ENCODE data around the gene CADPS2.

Gene CADPS2

DNA sequence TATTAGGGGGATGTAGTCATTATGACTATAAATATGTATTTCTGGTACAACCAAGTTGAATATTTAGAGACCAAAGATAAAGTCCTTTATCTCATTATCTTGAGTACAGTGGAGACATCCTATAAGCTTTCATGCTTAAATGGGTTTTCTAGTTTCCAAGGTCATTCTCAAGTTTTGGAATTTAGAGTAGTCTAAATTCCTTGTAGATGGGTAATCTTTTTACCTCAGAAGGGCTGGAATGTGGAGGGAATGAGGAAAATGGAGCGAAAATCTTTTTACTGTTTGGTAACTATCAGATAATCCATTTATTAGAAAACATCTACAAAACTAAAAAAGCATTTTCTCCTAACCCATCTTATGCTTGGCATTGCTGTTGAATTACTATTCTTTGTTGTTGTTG, 368.7 kb downstream of the CADPS2 start:
- no peak for DNase-seq

DNA sequence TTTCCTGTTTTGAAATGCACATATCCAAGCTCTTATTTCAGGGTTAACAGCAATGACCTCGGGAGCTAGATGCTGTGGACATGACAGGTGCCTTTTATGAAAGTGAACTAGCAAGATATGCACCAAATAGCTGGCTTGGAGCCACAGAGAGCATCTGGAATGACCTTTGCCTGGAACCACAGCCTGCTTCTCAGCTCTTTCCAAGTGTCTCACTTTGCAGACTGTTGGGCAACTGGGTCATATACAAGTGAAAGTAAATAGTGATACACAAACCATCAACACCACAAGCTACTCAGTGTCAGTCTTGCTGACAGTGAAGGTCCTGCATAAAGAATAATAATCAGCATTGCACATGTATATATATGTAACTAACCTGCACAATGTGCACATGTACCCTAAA, 370.9 kb downstream of the CADPS2 start:
- DNase-seq: no peak

- no peak for DNase-seq
Measured at GRCh38 chr7:122511268-122511667, 375.0 kb downstream of the CADPS2 start.

DNA sequence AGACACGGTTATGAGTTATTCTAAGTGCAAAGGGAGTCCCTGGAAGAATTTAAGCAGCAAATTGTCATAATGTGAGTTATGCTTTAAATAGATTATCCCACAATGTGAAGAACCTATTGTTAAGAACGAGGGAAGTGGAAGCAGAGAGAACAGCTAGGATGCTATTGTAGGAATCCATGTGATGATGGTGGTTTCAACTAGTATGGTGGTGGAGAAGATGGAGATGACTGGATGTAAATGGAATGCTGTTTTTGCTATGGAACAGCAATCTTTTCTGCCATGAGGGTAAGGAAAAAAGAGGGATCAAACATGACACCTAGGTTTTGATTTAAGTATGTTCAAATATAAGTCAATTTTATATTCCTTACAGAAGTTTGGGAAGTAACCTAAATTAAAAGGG, 378.7 kb downstream of the CADPS2 start:
- no peak for DNase-seq

- no peak for DNase-seq
Measured at GRCh38 chr7:122492007-122492406, 394.3 kb downstream of the CADPS2 start.

- DNase-seq: no peak
Measured at GRCh38 chr7:122488241-122488640, 398.0 kb downstream of the CADPS2 start.

DNA sequence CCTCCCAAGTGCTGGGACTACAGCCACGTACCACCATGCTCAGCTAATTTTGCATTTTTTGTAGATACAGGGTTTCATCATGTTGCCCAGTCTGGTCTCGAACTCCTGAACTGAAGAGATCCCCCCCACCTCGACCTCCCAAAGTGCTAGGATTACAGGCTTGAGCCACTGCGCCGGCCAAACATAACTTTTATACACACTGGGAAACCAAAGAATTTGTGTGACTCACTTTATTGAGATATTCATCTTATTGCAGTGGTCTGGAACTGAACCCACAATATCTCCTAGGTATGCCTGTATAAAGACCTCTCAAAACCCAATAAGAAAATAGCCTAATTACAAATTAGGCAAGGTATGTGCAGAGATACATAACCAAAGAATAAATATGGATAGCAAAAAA, 399.1 kb downstream of the CADPS2 start:
- no peak for DNase-seq

DNA sequence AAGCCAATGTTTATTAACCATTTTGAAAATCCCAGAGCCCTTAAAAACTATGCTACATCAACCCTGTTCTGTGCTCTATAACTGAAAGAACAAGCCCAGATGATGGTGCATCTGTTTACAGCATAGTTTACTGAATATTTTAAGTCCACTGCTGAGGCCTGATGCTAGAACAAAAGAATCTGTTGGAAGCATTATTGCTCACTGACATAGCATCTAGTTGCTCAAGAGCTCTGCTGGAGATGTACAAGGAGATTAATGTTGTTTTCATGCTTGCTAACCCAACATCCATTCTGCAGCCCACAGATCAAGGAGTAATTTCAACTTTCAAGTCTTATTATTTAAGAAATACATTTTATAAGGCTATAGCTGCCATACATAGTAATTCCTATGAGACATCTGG, 400.4 kb downstream of the CADPS2 start:
- DNase-seq: no peak

DNA sequence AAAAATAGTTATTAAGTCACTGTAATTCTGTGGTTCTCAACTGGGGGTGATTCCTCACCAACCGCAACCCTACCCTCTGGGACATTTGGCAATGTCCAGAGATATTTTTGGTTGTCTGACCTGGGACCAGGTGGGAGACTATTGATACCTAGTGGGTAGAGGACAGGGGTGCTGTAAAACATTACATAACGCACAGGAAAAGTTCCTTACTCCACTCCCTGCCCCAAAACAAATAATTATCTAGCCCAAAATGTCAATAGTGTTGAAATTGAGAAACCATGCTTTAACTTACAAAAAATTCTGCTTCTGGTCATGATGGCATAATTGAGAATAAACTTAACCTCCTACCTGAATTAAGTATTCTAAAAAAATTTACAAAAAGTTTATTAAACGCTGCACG, 404.0 kb downstream of the CADPS2 start:
- no peak for DNase-seq

DNA sequence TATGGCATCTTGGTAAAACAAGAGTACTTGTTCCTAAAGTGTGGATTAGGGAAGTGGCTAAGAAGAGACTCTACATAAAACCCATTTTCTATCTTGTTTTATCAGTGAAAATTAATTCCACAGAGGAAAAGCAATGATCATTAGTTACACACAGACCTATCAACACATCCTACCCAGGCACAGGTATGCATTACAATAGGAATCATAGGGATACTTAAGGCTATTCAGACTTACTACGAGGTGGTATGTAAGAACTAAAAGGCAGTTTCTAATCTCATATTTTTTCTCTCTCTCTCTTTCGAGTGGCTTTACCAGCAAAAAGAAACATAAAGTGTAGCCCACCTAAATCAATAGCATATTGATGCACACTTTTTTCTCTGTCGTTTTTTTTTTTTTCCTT, 415.4 kb downstream of the CADPS2 start:
- no peak for DNase-seq

DNA sequence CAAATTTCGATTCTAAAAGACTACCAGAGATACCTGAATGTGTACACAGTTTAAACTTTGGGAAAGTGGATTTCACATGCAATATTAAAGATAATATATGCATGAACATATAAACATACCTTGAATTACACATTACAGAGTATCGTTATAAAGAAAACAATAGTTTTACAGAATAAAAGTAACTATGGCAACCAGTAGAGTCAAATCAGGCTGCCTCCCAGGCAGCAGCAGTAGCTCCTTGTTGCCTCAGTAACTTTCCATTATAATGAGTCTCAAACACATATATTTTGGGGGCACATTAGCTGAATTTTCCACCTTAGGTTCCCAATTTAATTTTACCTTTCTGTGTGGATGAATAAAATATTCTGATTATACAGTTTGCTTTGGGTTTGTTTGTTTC, 417.3 kb downstream of the CADPS2 start:
- no peak for DNase-seq

DNA sequence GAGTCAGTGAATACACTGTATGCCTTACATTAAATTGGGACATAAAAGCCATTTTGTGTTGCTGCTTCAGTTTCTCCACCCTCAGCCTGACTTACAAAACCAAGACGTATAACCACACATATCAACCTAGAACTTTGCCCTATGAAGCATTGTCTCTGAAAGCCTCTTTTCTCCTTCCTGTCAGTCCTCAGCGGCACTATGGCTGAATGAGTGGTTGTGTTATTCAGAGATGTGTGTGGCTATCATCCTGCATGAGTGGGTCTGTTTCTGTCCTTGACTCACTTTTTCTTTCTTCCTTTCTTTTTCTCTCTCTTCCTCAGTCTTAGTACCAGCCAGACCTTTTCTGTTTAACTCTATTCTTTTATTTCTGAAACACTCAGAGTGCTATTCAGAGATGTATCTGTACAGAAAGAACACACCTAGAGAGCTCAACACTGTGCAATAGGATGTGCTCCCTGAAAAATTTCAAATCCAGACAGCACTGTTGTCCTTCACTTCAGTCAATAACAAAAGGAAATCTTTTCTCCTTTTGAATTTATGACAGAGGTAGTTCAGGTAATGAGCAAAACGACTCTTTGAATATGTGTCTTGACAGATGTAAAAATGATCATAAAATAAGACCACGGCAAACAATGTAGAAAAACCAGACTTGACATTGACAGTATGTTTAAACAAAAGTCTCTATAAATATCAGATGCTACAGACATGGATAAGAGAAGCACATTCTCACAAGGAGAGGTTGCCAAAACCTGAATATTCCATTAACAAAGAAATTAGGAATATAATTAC, 418.4 kb downstream of the CADPS2 start:
- no peak for DNase-seq

- DNase-seq: no peak
Measured at GRCh38 chr7:122465296-122465695, 421.0 kb downstream of the CADPS2 start.

DNA sequence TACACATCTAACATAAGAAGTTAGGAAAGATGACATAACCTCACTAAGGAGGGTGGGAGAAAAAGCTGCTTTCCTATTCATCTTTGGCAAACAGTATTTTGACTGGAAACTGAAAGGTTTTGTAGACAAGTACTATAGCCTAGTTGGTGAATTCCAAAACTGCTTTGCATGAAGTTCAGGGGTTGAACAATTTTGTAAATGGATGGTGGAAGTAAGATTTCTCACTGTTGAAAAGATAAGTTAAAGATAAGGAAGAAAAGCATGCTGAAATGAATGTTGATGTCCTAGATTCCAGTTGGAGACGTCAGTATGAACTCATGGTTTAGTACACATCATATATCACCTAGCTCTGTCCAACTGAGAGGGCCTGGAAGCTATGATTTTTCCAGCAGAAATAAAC, 422.6 kb downstream of the CADPS2 start:
- no peak for DNase-seq

DNA sequence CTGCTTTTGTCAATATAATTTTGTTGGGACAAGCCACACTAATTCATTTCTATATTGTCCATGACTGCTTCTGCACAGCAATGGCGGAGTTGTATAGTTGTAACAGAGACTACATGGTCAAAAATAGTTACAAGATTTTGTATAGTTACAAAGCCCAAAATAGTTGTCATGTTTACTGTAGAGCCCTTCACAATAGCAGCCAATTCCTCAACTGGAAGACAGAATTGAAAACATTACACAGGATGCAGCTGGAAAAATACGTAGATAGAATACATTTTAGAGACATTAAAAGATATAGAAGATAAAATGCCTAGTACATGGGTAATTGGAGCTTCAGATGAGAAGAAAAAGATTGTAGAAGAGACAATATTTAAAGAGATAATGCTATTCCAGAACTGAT, 425.3 kb downstream of the CADPS2 start:
- no peak for DNase-seq

- no peak for DNase-seq
Measured at GRCh38 chr7:122457969-122458368, 428.3 kb downstream of the CADPS2 start.

GRCh38 chr7:122457325-122457724, 428.9 kb downstream of the CADPS2 start:
- DNase-seq: no peak

- DNase-seq: no peak
Measured at GRCh38 chr7:122454776-122455507, 431.3 kb downstream of the CADPS2 start.

DNA sequence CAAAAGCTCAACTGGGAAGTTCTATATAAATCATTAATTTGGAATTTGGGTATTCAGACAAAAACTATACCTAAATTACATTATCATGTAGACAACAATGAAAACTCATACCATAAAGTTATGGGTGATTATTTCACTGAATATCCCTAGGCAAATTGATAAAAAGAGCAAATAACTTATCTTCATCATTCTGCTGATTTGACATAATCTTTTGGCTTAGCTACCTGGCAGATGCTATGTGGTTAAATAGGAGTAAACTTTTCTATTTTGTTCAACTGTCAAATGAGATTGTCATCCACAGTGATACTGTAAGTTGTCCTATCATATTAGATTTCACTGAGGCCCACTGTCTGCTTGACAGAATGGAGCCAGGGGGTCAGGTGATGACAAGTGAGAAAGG, 432.8 kb downstream of the CADPS2 start:
- DNase-seq: no peak

DNA sequence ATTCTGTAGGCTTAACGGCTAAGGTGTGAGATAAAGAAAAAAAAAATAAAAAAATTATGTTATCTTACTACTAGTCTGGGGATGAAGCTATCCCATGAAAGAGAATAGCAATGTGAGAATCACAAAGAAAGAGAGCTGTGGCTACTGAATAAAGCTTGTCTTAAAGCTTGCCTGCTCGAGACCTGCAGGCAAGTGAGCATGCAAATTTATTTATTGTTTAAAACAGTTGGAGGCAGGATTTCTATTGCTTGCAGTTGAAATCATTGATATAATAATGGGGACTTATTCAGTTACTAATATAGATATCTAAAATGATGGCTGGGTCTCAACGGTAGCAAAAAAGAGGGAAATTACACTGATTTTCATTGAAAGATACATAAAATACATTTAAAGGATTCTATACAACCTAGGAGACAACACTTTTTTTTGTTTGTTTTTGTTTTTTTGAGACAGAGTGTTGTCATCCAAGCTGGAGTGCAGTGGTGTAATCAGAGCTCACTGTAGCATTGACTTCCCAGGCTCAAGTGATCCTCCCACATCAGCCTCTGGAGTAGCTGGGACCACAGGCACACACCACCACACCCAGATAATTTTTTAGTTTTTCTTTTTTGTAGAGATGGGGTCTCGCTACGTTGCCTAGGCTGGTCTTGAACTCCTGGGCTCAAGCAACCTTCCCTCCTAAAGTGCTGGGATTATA, 437.2 kb downstream of the CADPS2 start:
- DNase-seq: no peak

DNA sequence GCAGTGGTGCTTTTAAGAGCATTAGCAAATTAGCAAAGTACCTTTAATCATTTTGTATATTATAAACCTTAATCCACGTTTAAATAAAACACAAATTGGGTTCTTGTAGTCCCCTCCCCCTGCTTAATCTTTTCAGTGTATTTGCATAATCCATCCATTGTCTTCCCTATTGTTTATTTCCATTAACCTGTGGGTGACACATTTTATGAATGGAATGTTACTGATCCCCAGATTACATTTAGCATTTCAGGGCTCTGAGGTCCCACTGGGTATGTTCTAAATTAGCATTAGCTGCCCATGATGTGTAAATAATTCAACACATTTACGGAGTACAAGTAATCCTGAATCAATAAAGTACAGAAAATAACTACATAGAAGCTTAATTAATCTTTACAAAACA, 443.3 kb downstream of the CADPS2 start:
- no peak for DNase-seq

GRCh38 chr7:122438492-122438891, 447.8 kb downstream of the CADPS2 start:
- no peak for DNase-seq

GRCh38 chr7:122438006-122438405, 448.3 kb downstream of the CADPS2 start:
- DNase-seq: peak; percentile 63

GRCh38 chr7:122433765-122434164, 452.5 kb downstream of the CADPS2 start:
- DNase-seq: no peak

Data from NCI-H2171 (cell line).